Measurements from ENCODE around the gene FAM120B.

The FAM120B gene

DNA sequence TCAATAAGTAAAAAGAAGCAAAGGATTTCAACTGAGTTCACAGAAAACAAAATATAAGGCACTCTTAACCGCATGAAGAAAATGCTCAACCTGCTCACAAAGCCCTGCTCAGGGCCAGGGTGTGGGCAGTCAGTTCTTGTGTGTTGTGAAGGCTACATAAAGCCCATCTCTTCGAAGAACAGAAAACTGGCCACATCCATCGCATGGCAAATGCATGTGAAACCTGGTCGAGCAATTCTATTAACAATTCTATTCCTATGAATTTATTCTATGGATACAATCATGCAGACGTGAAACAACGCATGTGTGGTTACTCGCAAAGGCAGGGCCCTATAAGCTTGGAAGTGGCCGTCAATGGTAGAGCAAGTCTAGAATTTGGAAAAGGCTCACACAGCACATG, 136.0 kb downstream of the FAM120B start:
- DNase-seq (ENCODE audit: low read depth, low spot score) = no peak

DNA sequence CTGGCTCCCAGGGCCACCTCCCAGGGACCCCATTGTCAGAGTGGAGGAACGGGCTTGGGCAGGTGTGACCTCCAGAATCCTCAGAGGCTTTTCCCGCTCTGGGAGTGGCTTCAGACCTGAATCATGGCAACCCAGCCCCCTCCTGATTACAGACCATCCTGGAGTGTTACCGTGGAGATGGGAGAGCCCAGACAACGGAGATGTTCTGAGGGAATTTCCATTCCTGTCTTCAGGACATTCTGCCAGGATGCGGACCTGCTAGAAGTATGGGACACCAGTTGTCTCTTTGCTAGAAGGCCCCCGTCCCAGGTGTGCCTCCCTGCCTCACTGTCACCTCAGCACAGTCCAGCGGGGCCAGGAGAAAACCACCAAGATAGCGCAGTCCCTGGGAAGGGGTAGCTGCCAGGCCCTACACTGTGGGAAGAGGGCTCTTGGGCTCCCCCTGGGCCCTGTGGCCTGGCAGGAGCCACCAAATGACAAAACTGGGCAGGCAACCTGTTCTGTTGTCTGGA, 136.6 kb downstream of the FAM120B start:
- DNase-seq (ENCODE audit: low read depth, low spot score) = no peak

DNA sequence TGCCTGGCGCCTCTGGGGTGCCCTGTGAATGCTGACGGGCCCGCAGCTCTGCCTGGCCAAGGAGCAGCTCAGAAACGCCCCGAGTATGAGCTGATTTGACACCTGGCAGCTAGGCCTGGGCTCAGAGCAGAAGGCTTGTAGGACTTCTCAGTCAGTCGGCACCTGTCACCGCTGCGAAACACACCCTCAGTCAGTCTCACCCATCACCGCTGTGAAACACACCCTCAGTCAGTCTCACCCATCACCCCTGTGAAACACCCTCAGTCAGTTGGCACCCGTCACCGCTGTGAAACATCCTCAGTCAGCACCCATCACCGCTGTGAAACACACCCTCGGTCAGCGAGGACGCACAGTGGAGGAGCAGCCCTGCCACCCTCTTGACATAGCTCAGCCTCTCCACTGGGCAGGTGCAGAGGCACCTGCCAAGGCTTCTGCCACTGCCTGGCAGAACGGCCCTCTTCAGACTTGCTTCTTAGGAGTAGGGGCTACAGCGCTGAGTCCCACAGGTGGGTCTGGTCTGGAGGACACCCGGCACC, 137.6 kb downstream of the FAM120B start:
- DNase-seq (ENCODE audit: low read depth, low spot score) = no peak

DNA sequence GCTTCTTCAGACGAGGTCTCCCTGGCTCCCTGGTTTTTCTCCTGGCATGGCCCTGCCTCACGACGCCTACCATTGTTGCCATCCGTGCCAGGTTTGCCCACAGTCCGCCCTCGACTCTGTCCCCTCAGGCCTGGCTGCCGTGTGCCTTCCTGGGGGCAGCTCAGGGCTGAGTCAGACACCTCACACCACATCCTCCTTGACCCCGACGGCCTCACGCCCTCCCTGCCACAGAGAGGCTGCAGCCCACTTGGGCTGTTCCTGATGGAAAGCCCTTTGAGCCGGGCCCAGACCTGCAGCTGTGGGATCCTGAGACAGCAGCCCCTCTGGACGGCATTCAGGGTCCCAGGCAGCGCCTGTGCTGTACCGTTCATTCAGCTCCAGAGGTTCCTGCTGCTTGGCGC, 138.3 kb downstream of the FAM120B start:
- no peak for DNase-seq (ENCODE audit: low read depth, low spot score)

GRCh38 chr6:170445487-170445886, 138.9 kb downstream of the FAM120B start:
- DNase-seq (ENCODE audit: low read depth, low spot score) = no peak

- no peak for DNase-seq (ENCODE audit: low read depth, low spot score)
Measured at GRCh38 chr6:170445971-170446370, 139.4 kb downstream of the FAM120B start.

- no peak for DNase-seq (ENCODE audit: low read depth, low spot score)
Measured at GRCh38 chr6:170446841-170447560, 140.4 kb downstream of the FAM120B start.

DNA sequence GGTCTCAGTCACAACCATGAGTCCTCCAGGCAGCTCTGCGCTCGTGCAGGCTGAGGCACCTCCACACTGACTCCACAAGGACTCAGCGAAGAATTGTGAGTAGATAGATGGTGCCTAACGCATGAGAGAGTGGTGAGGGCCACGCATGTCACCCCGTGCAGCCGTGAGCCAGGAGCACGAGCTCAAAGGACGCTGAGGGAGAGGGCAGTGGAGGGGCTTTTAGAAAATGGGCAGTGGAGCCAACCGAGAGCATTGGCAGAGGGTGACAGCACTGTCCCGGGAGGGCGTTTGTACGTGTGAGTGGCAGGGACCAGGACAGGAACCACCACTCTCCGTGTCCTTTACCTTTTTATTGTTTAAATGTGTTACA, 141.0 kb downstream of the FAM120B start:
- no peak for DNase-seq (ENCODE audit: low read depth, low spot score)

DNA sequence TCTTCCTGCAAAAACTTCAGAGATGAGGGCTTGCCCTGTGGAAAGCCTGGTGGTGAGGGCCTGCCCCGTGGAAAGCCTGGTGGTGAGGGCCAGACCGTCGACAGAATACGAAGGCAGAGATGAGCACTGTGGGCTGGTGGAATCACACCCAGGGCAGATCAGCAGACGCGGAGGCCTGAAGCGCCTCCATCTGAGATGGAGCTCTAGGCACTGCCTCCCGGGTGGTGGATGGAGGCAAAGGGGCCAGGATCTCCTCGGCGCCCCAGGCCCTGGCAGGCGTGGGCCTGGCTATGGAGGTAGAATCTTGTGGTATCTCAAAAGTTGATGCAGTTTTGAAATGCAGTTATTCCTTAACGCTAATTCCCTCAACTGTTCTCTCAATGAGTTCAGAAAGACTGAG, 141.8 kb downstream of the FAM120B start:
- no peak for DNase-seq (ENCODE audit: low read depth, low spot score)

DNA sequence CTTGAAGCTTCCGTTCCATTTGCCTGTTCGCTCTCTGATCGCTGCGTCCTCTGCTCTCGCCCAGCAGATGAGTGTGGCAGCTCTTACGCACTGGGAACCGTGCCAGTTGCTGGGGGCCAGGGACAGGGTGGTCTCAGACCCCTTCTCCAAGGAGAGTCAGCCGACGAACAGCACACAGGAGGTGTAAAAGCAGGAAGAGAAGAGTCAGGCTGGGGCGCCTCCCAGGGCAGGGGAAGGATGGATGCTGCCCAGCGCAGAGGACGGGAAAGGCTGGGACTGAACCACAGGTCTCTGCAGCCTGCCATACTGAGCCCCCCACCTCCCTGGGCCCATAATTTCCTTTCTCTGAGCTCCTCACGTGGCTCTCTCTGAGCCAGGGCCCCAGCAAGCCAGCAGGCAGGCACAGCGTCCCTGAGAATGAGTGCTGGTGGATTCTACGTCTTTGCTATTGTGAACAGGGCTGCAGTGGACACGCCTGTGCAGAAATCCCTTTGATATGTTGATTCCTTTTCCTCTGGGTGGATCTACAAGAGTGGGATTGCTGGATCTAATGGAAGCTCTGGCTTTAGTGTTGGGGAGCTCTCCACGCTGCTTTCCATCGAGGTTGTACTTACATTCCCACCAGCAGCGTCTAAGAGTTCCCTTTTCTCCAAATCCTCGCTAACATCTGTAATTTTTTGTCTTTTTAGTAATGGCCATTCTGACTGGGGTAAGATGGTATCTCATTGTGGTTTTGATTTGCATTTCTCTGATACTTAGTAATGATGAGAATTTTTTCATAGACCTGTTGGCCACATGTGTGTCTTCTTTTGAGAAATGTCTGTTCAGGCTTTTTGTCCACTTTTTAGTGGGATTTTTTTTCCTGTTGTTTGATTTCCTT, 142.4 kb downstream of the FAM120B start:
- DNase-seq (ENCODE audit: low read depth, low spot score) = no peak

GRCh38 chr6:170449835-170450753, 143.5 kb downstream of the FAM120B start:
- DNase-seq (ENCODE audit: low read depth, low spot score) = no peak

DNA sequence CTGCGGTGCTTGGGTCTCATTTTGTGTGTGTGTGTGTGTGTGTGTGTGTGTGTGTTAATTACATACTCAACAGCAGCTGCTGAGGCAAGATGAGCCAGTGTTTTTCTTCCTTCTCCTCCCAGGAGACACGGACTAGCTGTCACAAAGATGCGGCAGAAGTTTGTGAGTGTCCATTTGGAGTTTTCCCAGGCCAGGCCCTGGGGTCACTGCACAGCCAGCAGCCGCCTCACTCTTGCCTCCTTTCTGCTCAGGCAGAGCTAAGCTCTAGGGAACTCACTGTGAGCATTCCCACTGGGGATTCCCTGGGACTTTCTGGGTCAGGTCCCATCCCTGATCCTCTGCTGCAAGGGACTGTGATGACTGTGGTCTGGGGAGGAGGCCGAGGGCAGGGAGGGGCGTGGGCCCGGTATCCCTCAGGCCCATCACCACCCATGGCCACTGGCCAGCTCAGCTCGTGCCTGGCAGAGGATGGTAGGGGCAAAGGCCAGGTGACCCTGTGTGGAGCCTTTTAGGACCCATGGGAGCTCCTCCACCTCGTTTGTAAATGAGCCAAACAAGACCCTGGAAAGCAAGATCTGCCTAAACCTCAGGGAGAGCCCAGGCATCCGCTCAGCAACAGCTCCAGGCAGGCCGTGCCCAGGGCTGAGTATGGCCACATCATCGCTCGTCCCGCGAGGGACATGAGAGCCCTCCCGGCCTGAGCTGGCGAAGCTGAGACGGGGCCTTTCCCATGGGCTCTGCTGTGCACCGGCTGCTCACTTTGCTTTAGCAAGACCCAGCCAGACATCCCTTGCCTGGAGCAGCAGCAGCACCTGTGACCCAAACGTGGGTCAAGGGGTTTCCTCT, 144.6 kb downstream of the FAM120B start:
- no peak for DNase-seq (ENCODE audit: low read depth, low spot score)

DNA sequence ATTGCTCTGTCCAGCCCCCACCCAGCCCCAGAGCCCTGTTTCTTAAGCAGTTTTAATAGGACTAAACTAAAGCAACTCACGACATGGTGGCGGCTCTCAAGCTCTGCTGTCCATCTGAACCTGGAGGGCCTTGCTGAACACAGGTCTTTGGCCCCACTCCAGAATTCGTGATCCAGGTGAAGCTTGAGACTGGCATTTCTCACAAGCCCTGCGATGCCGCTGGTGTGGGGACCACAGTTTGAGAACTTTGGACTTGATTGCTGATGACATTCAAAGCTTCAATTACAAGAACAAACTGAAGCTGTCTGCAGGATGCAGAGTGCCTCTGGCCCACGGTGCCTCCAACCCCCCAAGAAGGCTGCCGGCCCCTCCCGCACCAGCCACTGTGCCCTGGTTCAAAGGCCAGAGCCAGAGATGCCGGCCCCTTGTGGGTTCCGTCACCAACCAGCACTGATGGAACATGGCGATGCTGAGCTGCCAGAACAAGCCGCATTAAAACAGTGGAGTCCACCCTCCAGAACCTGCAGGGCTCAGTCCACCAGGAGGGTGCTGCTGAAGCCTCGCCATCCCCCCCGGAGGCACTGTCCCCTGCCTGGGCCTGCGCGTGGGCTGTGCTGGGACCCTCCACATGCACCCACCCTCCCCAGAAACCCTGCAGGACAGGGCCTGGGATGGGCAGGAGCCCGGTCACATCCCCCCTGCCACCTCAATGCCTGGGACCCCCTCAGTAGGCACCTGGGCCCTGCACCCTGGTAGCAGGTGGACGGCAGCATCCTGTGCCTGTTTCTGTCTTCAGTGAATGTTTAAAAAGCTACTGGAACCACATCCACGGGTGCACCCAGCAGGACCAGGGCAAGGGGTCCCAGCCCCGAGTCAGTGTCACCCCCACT, 145.4 kb downstream of the FAM120B start:
- DNase-seq (ENCODE audit: low read depth, low spot score) = no peak

- DNase-seq (ENCODE audit: low read depth, low spot score) = no peak
Measured at GRCh38 chr6:170452767-170453545, 146.4 kb downstream of the FAM120B start.

GRCh38 chr6:170453586-170454511, 147.3 kb downstream of the FAM120B start:
- DNase-seq (ENCODE audit: low read depth, low spot score) = no peak

DNA sequence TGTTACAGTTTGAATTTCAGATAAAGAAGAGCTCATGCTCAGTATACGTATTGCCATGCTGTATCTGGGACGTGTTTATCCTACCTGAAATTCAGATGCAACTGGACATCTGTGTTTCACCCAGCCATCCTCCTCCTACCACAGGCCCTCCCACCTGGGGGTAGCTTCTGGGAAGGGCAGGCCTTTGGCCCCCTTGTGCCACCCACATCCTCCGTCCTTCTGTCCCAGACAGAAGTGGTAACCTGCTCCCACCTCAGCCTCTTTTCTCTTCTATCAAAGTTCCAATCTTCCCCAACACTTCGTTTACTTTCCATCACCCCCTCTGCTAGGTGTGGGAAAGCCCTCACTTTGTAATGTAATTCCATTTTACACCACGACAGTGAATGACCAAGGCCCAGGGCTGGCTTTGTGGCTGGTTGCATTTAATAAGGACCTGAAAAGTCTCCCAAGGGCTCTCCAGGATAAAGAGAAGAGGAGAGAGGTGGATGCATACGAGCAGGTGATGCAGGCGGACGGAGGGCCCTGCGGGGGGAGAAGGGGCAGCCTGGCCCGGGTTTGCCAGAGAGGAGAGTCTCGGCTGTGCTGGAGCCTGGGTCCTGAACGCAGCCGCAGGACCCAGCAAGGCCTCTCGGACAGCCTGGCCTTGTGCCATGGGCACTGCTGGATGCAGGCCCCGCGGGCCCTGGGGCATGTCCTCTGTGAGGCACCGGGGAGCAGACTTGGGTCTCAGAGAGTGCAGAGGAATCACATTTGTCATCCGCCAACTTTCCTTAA, 148.1 kb downstream of the FAM120B start:
- DNase-seq (ENCODE audit: low read depth, low spot score) = no peak

All from astrocyte of the hippocampus (primary cell).